ENCODE data around the gene ARL4C. TPM values are rescaled to one million over a fixed set of nuclear protein-coding genes. Genes with fewer than 3 reads are reported as not detected.

The ARL4C gene
- total and polyA plus RNA-seq, 4 donors, result 1.4 to 2.8 (median 2.1) TPM

GRCh38 chr2:234444242-234444730, 52.6 kb downstream of the ARL4C start:
- Histone ChIP-seq H3K36me3 (ENCODE audit: control insufficient read depth in 4 of 4, insufficient read depth in 3 of 4, low read depth in 1 of 4, low read length in 3 of 4) (no peaks in the 10 kb centered on the region), H3K27me3 (ENCODE audit: control insufficient read depth in 4 of 4, insufficient read depth in 4 of 4, low read length in 3 of 4) (no peaks in the 10 kb centered on the region), H3K4me3 (ENCODE audit: low read depth in 1 of 3, low read length in 3 of 3) (no peak overlapping the region), H3K27ac (ENCODE audit: low read depth in 1 of 2, low read length in 2 of 2) (peak overlapping the region in 1 of 2 donors; percentile 15), H3K9me3 (ENCODE audit: control insufficient read depth in 4 of 4, low read length in 3 of 4) (no peaks in the 10 kb centered on the region), H3K9ac (ENCODE audit: low read depth in 1 of 2, low read length in 2 of 2) (no peak overlapping the region), H3K4me1 (ENCODE audit: control insufficient read depth in 4 of 4, insufficient read depth in 4 of 4, low read length in 3 of 4) (peaks cover 0 to 2% (median 0%) of the 10 kb centered on the region in 4 donors)
- TF ChIP-seq RXRA (IDR thresholded peaks at IDR 0.05) (no peak), SP1 (IDR thresholded peaks at IDR 0.05) (no peak)
- TF ChIP-seq, protein P1, sequence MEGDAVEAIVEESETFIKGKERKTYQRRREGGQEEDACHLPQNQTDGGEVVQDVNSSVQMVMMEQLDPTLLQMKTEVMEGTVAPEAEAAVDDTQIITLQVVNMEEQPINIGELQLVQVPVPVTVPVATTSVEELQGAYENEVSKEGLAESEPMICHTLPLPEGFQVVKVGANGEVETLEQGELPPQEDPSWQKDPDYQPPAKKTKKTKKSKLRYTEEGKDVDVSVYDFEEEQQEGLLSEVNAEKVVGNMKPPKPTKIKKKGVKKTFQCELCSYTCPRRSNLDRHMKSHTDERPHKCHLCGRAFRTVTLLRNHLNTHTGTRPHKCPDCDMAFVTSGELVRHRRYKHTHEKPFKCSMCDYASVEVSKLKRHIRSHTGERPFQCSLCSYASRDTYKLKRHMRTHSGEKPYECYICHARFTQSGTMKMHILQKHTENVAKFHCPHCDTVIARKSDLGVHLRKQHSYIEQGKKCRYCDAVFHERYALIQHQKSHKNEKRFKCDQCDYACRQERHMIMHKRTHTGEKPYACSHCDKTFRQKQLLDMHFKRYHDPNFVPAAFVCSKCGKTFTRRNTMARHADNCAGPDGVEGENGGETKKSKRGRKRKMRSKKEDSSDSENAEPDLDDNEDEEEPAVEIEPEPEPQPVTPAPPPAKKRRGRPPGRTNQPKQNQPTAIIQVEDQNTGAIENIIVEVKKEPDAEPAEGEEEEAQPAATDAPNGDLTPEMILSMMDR (IDR thresholded peaks at IDR 0.05; ENCODE audit: low read depth, low read length, missing input control), result no peak
- 95% methylated on average over 4 of the region's 4 CpGs for WGBS
- DNase-seq (ENCODE audit: low spot score), result no peak

Measured in liver (tissue), 9 donors.